Measurements from ENCODE around the gene DAND5. TPM values are rescaled to one million over a fixed set of nuclear protein-coding genes. Genes with fewer than 3 reads are reported as not detected.

DAND5 gene
- total and polyA plus RNA-seq, 10 of the 15 experiments (the other 5 are each of a cell fraction or from before 2014, with no cell fraction given), result 0.06 to 0.15 (median 0.12) TPM; not detected in 5

GRCh38 chr19:12982648-12983047 lies 13.3 kb downstream of the DAND5 start:
- Histone ChIP-seq H3K9me3 (replicated peaks; ENCODE audit: control insufficient read depth, insufficient read depth, low read length) (no peaks in the 10 kb centered on the region), H3K9ac (ENCODE audit: control insufficient read depth, insufficient read depth, low read length) (no peak overlapping the region), H3K4me1 (ENCODE audit: control insufficient read depth, insufficient read depth, low read length) (no peaks in the 10 kb centered on the region; the same call in 1 of the 2 replicates), H3K27me3 (replicated peaks in 1 of 2; ENCODE audit: control insufficient read depth in 2 of 2, insufficient read depth in 2 of 2, low read length in 1 of 2) (peaks cover 0 to 3% of the 10 kb centered on the region in 2 experiments; a peak in 1 of 4 replicates), H3K27ac (ENCODE audit: control insufficient read depth, insufficient read depth) (no peak overlapping the region), H4K20me1 (ENCODE audit: control insufficient read depth, insufficient read depth) (no peaks in the 10 kb centered on the region), H3K4me3 (no peak overlapping the region), H3K79me2 (ENCODE audit: control insufficient read depth, insufficient read depth, low read length) (no peaks in the 10 kb centered on the region), H2AFZ (ENCODE audit: control insufficient read depth, low read depth, low read length) (no peak overlapping the region), H3K36me3 (ENCODE audit: control insufficient read depth in 2 of 2, insufficient read depth in 2 of 2, low read length in 1 of 2) (no peaks in the 10 kb centered on the region), H3K4me2 (ENCODE audit: control insufficient read depth, insufficient read depth) (no peak overlapping the region)
- BruUV-seq (replicated peaks), result no TSS peak
- SMC1A ChIA-PET (ENCODE audit: uncharacterized antibody, unreplicated experiment), result interaction anchor here (7.5 kb wide), 1 partner anchor 79 kb away, joined by 45 read pairs; no protein-coding TSS in a partner anchor
- in situ Hi-C loops (cut with MboI), result no loop called here
- ATAC-seq, result no peak
- TF ChIP-seq, protein P1, sequence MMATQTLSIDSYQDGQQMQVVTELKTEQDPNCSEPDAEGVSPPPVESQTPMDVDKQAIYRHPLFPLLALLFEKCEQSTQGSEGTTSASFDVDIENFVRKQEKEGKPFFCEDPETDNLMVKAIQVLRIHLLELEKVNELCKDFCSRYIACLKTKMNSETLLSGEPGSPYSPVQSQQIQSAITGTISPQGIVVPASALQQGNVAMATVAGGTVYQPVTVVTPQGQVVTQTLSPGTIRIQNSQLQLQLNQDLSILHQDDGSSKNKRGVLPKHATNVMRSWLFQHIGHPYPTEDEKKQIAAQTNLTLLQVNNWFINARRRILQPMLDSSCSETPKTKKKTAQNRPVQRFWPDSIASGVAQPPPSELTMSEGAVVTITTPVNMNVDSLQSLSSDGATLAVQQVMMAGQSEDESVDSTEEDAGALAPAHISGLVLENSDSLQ (IDR thresholded peaks at IDR 0.05), result no peak
- TF ChIP-seq, protein P2, sequence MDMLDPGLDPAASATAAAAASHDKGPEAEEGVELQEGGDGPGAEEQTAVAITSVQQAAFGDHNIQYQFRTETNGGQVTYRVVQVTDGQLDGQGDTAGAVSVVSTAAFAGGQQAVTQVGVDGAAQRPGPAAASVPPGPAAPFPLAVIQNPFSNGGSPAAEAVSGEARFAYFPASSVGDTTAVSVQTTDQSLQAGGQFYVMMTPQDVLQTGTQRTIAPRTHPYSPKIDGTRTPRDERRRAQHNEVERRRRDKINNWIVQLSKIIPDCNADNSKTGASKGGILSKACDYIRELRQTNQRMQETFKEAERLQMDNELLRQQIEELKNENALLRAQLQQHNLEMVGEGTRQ (IDR thresholded peaks at IDR 0.05; ENCODE audit: borderline replicate concordance, low read depth, low read length), result no peak
- TF ChIP-seq MTA3 (IDR thresholded peaks at IDR 0.05; ENCODE audit: borderline replicate concordance, low read length) (no peak), YBX1 (IDR thresholded peaks at IDR 0.05) (no peak), TCF12 (IDR thresholded peaks at IDR 0.05; ENCODE audit: low read depth, low read length) (no peak), POLR2AphosphoS5 (IDR thresholded peaks at IDR 0.05; ENCODE audit: low read length) (no peak), HDGF (IDR thresholded peaks at IDR 0.05) (no peak), SPI1 (IDR thresholded peaks at IDR 0.05; ENCODE audit: borderline replicate concordance, insufficient read depth, low read depth, low read length) (no peak), BMI1 (IDR thresholded peaks at IDR 0.05; ENCODE audit: borderline replicate concordance) (no peak), SMARCA5 (IDR thresholded peaks at IDR 0.05) (no peak), HDAC6 (IDR thresholded peaks at IDR 0.05; ENCODE audit: unreplicated experiment) (no peak)
- TF ChIP-seq, protein P3, sequence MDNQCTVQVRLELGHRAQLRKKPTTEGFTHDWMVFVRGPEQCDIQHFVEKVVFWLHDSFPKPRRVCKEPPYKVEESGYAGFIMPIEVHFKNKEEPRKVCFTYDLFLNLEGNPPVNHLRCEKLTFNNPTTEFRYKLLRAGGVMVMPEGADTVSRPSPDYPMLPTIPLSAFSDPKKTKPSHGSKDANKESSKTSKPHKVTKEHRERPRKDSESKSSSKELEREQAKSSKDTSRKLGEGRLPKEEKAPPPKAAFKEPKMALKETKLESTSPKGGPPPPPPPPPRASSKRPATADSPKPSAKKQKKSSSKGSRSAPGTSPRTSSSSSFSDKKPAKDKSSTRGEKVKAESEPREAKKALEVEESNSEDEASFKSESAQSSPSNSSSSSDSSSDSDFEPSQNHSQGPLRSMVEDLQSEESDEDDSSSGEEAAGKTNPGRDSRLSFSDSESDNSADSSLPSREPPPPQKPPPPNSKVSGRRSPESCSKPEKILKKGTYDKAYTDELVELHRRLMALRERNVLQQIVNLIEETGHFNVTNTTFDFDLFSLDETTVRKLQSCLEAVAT (IDR thresholded peaks at IDR 0.05), result no peak
- POLR2A ChIA-PET, result no interaction called here
- intact Hi-C loops (cut with micrococcal nuclease; ENCODE audit: unreplicated experiment), result no loop called here
- DNase-seq (ENCODE audit: low read depth, low spot score), result no peak
- CTCF ChIA-PET, result interaction anchor here (0.5 to 13.5 kb wide), 6 partner anchors 17 to 111 kb away, joined by 4 to 247 read pairs (median 7); no protein-coding TSS in a partner anchor
- 83% methylated on average over 6 of the region's 6 CpGs for WGBS (ENCODE audit: insufficient coverage, insufficient replicate concordance, low lambda C conversion rate, missing lambda C conversion rate)
- RAD21 ChIA-PET (ENCODE audit: unreplicated experiment), result no interaction called here
- no peak for FAIRE-seq

Measured in GM12878 (cell line).